Ovary (tissue), 3 donors: Measurements from ENCODE around the gene ZNF398.

ENCODE experiments used
- EP300 ChIP-seq: sonication (generic); formaldehyde crosslinking; IDR thresholded peaks from one replicate; pipeline ENCODE4 v1.6.1; 2017; ENCODE audit warnings: antibody characterized with exemption
- POLR2A ChIP-seq: fragments of 450-650 bp; IDR thresholded peaks from one replicate; pipeline ENCODE4 v1.6.1; 2017; ENCODE audit warnings: antibody characterized with exemption, mild to moderate bottlenecking, moderate library complexity
- TF ChIP-seq, protein P1 (sequence below), 3 donors: fragments of 450-650 bp in 2 of 3; fragments of 200-600 bp in 1 of 3; IDR thresholded peaks; one replicate each; pipeline versions ENCODE4 v1.5.1 to v1.8.0; 2016 to 2022; ENCODE audit warnings: antibody characterized with exemption in 3 of 3, mild to moderate bottlenecking in 1 of 3
- donor health status: DM: no; HTN: no; CAD: no.

DNA sequence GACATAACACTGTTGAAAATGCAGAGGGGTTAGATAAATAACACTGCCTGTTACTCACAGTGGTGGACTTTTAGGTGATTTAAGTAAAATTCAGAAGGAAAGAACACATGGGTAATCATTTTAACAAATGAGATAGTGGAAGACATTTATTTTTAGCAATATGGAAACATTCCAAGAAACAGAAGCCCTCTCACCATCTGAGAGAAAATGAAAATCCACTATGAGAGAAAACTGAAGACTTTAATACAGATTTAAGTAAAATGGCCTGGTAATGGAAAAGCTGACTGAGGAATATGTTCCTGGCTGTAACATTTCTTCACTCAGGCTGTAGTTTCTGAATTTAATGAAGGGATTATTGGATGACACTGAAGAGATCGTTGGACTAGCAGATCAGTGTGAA is 44.6 kb upstream of the ZNF398 start:
- TF ChIP-seq POLR2A = no peak
- TF ChIP-seq, protein P1, sequence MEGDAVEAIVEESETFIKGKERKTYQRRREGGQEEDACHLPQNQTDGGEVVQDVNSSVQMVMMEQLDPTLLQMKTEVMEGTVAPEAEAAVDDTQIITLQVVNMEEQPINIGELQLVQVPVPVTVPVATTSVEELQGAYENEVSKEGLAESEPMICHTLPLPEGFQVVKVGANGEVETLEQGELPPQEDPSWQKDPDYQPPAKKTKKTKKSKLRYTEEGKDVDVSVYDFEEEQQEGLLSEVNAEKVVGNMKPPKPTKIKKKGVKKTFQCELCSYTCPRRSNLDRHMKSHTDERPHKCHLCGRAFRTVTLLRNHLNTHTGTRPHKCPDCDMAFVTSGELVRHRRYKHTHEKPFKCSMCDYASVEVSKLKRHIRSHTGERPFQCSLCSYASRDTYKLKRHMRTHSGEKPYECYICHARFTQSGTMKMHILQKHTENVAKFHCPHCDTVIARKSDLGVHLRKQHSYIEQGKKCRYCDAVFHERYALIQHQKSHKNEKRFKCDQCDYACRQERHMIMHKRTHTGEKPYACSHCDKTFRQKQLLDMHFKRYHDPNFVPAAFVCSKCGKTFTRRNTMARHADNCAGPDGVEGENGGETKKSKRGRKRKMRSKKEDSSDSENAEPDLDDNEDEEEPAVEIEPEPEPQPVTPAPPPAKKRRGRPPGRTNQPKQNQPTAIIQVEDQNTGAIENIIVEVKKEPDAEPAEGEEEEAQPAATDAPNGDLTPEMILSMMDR (IDR thresholded peaks at IDR 0.05) = no peak
- no peak for TF ChIP-seq EP300
